Thoracic aorta (tissue), 2 donors: ENCODE data around the gene MRPL49. TPM values are rescaled to one million over a fixed set of nuclear protein-coding genes. Genes with fewer than 3 reads are reported as not detected.
A peak's percentile ranks its signal among the peaks of the same experiment; 100 is the strongest.

ENCODE experiments used
- ATAC-seq: fragments of 150-250 bp; one replicate; pipeline ENCODE4 v1.8.0; 2017; ENCODE audit warnings: low read depth; ENCODE audit not compliant: insufficient number of reproducible peaks, low FRiP score
- DNase-seq: peaks from one replicate; pipeline ENCODE4 v3.0.0-alpha.2; 2020; ENCODE audit warnings: low spot score
- H3K27ac ChIP-seq, 2 donors: fragments of 200-600 bp; sonication (generic); 1 replicate in 1 of 2; 2 replicates in 1 of 2; pipeline ENCODE4 v1.5.1; 2016; ENCODE audit warnings: mild to moderate bottlenecking in 2 of 2, moderate library complexity in 2 of 2
- H3K27me3 ChIP-seq: fragments of 200-600 bp; sonication (generic); replicated peaks from 2 replicates; pipeline ENCODE4 v1.6.0; 2016; ENCODE audit warnings: mild to moderate bottlenecking; ENCODE audit not compliant: insufficient read depth
- H3K36me3 ChIP-seq: fragments of 200-600 bp; sonication (generic); one replicate; pipeline ENCODE4 v1.5.1; 2016
- H3K4me1 ChIP-seq, 2 donors: fragments of 200-600 bp; sonication (generic); 1 replicate in 1 of 2; 2 replicates in 1 of 2; pipeline versions ENCODE4 v1.5.1 to v1.6.0; 2016; ENCODE audit warnings: low read depth in 2 of 2, mild to moderate bottlenecking in 1 of 2; ENCODE audit not compliant: control insufficient read depth in 1 of 2
- H3K4me3 ChIP-seq: fragments of 200-600 bp; sonication (generic); 2 replicates; pipeline ENCODE4 v1.5.1; 2016; ENCODE audit warnings: mild to moderate bottlenecking
- H3K9me3 ChIP-seq: fragments of 200-600 bp; sonication (generic); 2 replicates; pipeline ENCODE4 v1.5.1; 2016
- CTCF ChIP-seq: fragments of 200-600 bp; sonication (generic); IDR thresholded peaks from one replicate; pipeline ENCODE4 v1.5.1; 2019; ENCODE audit warnings: antibody characterized with exemption
- total RNA-seq, 2 donors: library from RNA; depleted of rRNA; stranded (reverse); fragments of >200 nt; gene quantifications; one replicate each; pipeline versions ENCODE4 v1.1.0 to v1.2.3, GENCODE V29; 2016

The MRPL49 gene
- total RNA-seq, 2 donors from 2014 or later = 44.6 to 61.1 TPM

GRCh38 chr11:65114538-65115171 lies 7.5 kb upstream of the MRPL49 start:
- Histone ChIP-seq H3K4me1 (peaks cover 25 to 47% of the 10 kb centered on the region in 2 donors), H3K4me3 (no peak overlapping the region), H3K9me3 (no peaks in the 10 kb centered on the region), H3K27ac (no peak overlapping the region), H3K36me3 (peaks cover 3% of the 10 kb centered on the region), H3K27me3 (no peaks in the 10 kb centered on the region)
- TF ChIP-seq CTCF = no peak
- no peak for ATAC-seq
- DNase-seq = no peak

GRCh38 chr11:65115361-65116082 lies 6.6 kb upstream of the MRPL49 start:
- H3K9me3 ChIP-seq = no peaks in the 10 kb centered on the region
- H3K4me3 ChIP-seq = no peak overlapping the region
- no peak for DNase-seq
- no peak for TF ChIP-seq CTCF
- no peak for ATAC-seq
- no peak overlapping the region for H3K27ac ChIP-seq
- peaks cover 25 to 45% of the 10 kb centered on the region in 2 donors for H3K4me1 ChIP-seq
- H3K27me3 ChIP-seq = no peaks in the 10 kb centered on the region
- H3K36me3 ChIP-seq = peaks cover 10% of the 10 kb centered on the region

GRCh38 chr11:65116370-65117205 lies 5.5 kb upstream of the MRPL49 start:
- no peaks in the 10 kb centered on the region for H3K27me3 ChIP-seq
- peaks cover 15% of the 10 kb centered on the region for H3K36me3 ChIP-seq
- ATAC-seq = no peak
- H3K4me3 ChIP-seq = peak overlapping the region; percentile 85
- peaks cover 33 to 47% of the 10 kb centered on the region in 2 donors for H3K4me1 ChIP-seq
- DNase-seq = no peak
- H3K27ac ChIP-seq = peak overlapping the region; percentile 75 to 85
- TF ChIP-seq CTCF = no peak
- no peaks in the 10 kb centered on the region for H3K9me3 ChIP-seq

- Histone ChIP-seq H3K4me3 (peak within 1 kb of the TSS; percentile 85), H3K4me1 (peaks cover 26 to 39% of the 10 kb centered on the region in 2 donors), H3K27ac (peak within 1 kb of the TSS; percentile 75 to 85), H3K9me3 (no peaks in the 10 kb centered on the region), H3K27me3 (no peaks in the 10 kb centered on the region), H3K36me3 (peaks cover 15% of the 10 kb centered on the region)
- peak; percentile 95 for TF ChIP-seq CTCF
- peak; percentile 74 for ATAC-seq
- DNase-seq = peak; percentile 97
These were observed 4.7 kb upstream of the MRPL49 start, which contains the start of gene ZNHIT2 for GRCh38 chr11:65117206-65118096. ZNHIT2 (minus strand) TSS chr11:65117701; CDS start chr11:65117653, 48 bp downstream.
